GM20431 (cell line): ENCODE data around the gene TWIST2.

Source experiments
- in situ Hi-C: fragments of 300-500 bp; cut with MseI, MboI; formaldehyde crosslinking; loops from one replicate; pipeline ENCODE4 v1.15.0; 2020; ENCODE audit warnings: low sequenced_read_pairs; ENCODE audit not compliant: unreplicated experiment

Gene TWIST2

DNA sequence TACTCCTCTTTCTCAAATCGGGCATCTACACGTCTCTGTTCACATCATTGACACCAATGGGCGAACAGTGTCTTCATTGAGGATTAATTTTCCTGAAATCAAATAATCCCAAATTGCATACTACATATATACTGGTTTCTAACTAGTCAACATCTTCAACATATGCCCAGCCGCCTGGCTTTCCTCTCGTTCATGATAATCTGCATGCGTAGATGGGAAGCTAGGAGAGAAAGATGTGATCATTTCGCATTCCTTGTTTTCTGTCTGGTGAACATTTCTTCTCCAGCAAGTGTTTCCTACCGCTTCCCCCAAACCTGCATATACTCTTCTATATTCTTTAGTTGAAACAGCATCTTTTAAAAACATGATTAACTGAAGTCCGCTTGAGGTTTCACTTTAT lies 7.4 kb downstream of the TWIST2 start:
- in situ Hi-C loops: no loop called here

DNA sequence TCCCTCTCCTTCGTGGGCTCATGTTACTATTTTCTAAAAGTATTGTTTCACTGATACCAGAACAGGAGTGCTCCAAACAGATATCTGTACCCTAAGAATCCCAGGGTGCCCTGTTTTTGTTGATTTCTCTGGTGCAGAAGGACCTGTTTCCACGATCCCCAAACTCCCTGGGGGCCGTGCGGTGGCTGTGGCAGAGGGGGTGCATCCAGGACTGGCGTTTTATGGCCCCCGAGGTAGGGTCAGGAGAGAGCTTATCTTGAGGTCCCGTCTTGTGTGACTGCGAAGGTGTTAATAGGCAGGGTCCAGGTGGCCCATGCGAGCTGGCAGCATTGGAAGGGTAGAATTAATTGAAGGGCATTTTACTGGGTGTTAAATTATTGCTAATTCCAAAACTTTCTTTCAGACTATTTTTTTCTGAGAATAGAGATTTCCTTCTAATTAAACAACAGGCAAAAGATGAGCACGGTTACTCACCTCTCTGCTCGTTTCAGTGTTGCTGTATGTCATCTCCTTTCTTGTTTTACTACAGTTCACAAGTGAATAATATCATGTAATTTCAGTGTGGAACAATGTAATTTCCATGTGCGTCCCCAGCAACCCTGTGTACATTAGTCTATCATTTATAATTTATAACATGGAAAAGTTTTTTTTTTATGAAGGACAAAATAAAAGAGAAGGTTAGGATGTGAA lies 8.2 kb downstream of the TWIST2 start:
- in situ Hi-C loops: no loop called here

DNA sequence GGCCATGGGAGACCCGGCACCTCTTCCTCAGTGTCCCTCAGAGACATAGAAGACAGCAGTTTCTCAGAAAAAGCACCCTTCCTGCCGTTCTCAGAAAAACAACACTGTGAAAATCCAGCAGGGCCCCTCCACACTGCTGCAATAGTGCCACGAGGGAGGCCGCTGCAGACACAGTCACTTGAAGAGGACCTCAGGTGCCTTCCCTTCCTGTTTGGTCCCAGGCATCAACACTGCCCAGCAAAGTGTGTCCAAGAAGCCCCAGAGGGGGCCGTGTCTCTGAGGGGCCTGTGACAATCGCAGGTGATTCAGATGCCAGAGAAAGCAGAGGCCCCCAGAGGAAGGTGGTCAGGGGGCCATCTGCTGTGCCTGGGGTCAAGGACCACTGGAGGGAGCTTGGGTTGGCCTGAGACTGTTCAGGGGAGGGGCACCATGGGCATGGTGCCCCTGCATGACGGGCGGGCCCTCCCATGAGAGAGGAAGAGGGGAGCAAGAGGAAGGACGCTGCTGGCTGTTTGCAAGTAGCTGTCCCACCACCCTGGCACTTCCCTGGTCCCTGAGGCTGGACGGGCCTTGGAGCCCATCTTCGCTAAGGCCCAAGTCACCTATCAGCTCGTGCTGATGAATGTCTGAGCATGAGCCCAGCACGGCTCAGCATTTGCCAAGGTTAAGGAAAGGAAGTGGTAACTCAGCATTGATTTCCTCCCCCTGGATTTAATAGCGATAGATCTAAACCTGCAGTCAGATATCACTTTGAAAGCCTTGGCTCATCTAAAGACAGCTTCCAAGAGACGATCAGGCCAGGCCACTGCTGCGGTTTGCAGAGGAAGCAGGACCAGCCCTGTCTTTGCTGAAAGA lies 9.1 kb downstream of the TWIST2 start:
- in situ Hi-C loops: no loop called here

DNA sequence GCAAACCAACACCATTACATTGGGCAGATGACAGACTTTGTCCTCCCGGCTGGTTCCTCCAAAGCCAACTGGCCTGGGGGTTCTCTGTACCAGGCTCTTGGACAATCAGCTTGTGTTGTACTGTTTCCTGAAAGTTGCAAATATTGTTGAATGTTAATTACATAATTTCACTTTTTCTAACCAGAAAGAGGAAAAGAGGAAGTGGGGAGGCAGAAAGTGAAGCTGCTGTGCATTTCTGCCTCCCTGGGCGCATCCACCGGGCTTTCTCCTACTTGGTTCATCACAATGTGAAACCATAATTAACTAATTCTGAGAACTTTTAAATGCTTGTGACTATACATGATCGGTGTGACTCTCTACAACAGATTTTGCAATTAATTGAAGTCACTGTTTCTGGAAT lies 10.1 kb downstream of the TWIST2 start:
- in situ Hi-C loops: no loop called here

DNA sequence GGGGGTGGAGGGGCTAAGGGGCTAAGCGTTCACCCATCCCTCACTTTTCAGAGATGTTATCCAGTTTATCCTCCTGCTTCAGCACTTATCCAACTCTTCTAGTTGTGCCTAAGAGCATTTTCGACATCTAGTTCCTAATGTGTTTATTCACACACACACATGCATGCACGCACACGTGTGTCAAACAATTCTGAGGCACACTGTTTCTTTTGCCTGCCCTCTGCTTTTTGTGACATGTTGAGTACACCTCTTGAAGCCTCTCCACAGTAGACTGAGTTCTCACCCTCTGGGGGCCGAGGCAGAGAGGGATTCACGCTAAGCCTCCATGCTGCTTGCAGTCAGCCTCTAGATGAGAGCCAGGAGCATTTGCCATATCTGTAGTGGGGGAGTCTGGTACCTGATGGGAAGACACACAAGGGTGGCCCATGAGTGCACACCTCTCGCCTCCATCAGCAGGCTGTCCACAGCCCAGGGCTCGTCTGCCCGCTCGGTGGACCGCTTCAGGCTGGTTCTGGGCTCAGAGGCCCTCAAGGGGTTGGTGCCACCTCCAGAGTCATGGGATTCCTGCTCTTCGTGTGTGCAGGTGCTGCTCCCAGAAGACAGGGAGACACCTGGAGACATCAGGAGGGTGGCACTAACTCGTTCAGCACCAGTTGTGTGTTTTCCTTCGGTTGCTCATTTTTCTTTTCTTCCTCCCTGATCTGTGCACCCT lies 11.9 kb downstream of the TWIST2 start:
- in situ Hi-C loops: no loop called here

DNA sequence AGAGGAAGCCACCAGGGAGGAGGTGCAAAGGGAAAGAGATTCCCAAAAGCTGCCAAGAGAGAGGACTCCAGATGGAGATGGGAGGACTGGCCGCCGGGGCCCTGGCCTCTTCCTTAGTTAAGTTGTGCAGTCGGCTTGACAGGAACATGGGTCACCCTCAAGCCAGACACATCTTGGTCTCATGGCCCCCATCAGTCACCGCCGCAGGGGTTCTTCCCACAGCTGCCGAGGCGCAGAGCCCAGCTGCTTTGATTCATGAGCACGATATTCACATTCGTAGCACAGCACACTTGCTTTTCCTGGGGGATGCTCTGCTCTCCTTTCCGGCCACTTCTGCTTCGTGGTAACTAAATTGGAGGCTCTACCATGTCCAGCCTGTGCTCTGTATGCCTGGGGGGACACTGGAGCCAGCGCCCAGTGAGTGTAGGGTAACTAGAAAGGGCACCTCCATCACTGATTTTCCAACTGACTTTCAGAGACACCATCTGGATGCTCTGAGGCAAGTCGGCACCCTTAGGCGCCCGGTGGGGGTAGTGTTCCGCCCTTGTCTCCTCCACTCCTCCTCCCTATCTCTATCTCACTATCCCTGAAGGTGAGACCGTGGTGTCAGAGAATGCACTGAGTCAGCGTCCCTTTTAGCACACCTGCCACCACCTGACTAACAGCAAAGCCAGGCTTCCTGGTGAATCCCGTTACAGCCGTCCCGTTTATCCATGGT lies 13.3 kb downstream of the TWIST2 start:
- in situ Hi-C loops: no loop called here

DNA sequence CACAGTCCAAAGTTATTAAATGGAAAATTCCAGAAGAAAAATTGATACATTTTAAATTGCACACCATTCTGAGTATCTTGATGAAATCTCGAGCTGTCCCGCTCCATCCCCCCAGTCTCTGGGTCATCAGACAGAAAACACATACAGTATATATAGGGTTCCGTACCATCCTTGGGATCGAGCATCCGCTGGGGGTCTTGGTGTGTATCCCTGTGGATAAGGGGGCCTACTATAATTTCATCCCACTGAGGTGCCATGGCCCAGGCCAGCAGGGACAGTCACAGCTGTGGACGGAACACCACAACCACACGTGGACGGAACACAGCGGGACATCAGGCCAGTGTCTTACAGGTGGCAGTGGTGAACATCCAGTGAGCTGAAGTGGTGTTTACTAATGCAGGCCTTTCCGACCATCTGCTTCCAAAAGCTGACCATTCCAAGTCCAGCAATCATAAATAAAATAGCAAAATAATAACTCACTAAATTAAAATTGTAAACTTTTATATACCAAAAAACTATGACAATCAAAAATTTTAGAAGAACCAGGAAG lies 14.0 kb downstream of the TWIST2 start:
- in situ Hi-C loops: no loop called here

DNA sequence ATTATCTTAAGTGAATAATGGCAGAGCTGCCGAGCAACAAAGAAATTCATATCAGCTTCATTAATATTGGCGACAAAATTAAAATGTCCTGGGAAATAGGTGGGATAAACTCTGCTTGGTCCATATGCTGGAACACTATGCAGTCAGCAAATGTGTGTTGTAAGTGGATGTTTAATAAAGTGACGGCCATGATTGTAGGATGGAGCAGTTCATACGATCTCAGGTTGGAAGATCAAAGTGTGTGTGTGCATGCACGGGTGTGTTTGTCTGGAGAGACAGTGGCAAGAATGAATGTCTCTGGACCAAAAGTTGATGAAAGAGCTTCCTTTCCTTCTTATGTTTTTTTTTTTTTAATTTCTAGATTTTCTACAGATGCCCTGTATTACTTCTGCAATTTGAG lies 14.8 kb downstream of the TWIST2 start:
- in situ Hi-C loops: no loop called here

DNA sequence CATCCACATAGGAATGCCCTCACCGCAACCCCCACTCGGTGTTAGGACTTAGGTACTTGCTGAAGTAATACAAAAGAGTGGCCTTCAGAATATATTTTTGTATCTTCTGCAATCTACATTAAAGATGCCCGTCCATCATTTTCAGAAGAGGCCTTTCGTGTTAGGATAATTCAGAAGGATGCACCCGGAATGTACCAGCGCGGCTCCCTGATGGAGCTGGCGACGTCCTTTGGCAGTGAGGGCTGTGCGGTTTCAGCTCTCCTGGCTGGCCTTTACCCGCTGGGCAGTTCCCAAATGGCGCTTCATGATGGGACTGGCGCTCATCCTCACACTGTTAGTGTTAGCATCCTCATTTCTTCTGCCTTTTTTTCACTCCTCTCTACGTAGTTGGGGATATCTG lies 15.3 kb downstream of the TWIST2 start:
- in situ Hi-C loops: no loop called here

DNA sequence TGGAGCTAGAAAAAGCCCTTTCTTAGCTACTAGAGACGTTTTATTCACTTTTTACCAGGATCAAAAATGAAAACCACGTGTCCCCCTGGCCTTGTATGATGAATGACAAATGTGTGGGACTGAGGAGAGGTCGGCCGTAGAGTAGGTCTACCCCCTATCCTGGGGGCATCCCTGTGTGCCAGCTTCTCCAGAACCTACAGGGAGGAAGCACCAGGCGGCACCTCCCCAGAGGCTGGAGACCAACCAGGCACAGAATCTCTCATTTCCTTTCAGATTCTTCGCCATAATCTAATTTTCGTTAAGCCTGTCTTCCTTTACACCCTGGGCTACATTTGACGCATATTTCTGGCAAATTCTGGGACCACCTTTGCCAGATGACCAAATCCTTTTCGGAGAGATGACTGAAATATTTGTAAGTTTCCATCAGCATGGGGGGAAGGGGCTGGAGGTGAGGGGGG lies 15.9 kb downstream of the TWIST2 start:
- in situ Hi-C loops: no loop called here

DNA sequence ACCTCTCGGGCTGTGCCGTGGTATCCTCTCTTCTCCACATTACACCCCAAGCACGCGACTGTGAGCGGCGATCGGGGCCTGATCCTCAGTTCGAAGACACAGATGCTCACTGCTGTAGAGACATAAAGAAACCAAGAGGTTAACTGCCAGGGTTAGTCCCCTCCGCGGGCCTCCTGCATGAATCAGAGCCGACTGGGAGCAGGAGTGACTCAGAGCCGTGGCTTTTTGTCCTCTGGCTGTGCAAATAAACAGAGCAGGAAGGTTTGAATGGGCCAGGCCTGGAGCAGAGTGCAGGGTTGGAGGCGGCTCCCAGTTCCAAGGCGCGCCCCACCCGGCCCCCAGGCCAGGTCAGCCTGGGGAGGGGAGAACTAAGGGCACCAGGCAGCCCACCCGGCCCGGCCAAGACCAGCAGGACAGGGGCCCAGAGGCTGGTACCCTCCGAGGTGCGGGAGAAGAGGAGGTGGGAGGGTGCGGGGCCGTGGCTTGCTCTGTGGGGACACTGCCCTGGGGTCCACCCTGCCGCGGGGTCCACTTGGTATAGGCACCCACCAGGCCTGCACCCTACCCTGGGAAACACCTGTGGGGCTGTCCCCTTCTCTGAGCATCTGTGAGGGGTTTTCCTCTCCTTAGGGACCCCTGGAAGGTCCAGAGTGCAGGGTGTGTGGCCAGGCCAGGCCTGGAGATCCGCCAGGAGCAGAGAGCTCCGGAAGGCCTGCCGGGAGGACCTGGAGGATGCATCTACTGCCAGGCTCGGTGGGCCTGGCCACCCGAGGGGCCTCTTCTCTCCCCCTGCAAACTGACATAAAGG lies 16.5 kb downstream of the TWIST2 start:
- in situ Hi-C loops: no loop called here

DNA sequence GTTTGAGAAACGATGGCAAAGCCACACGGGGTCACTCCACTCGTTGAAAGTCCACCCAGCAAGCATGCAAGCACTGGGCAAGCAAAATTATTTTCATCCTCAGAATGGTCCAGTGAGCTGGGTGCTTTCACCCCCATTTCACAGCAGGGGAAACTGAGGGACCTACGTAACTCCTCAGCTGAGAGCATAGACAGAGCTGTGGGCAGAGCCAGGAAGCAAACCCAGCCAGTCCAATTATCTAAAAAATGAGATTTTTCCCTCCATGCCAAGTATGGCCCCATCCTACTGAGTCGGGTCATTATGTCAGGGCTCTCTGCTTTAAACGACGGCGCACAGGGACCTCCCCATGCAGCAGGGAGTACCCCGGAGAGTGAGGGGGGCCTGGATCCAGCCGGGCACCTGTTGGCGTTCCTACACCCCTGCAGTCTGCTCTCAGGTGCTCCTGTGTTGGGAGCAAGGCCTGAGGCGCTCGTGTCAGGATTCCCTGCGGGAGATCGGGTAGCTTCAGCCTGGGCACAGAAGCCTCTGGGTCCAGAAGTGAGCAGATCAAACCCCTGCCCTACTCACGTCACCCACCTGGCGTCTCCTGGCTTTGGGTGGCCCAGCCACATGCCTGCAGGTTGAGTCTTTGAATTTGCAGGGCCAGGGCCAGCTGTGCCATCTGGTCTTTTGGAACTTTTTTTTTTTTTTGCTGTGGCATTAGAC lies 17.3 kb downstream of the TWIST2 start:
- in situ Hi-C loops: no loop called here

DNA sequence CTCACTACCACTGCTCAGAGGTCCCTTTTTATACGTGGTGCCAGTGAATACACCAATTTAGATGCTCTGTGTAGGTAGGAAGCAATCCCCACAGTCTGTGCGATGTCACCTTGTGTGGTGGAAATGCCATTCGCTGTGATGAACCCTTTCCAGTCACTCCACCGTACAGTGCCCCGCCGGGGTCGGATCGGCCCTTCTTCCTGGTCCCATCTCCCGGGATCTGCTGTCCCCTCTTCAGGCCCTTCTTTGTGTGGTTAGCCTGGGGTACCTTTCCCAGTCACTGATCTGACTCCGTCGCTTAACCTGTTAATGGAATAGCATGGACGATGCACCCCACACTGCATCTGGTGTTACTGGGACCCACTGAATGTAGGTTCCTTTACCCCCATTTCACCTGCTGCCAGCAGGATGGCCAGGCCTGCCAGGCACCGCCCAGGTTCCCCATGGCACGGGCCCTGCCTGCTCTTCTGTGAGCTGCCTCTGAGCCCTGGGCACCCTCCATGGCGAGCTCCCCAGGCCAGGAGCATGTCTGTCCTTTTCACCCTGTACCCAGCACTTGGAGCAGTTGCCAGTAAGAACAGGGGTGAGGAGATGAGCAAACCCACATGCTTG lies 18.0 kb downstream of the TWIST2 start:
- in situ Hi-C loops: no loop called here

DNA sequence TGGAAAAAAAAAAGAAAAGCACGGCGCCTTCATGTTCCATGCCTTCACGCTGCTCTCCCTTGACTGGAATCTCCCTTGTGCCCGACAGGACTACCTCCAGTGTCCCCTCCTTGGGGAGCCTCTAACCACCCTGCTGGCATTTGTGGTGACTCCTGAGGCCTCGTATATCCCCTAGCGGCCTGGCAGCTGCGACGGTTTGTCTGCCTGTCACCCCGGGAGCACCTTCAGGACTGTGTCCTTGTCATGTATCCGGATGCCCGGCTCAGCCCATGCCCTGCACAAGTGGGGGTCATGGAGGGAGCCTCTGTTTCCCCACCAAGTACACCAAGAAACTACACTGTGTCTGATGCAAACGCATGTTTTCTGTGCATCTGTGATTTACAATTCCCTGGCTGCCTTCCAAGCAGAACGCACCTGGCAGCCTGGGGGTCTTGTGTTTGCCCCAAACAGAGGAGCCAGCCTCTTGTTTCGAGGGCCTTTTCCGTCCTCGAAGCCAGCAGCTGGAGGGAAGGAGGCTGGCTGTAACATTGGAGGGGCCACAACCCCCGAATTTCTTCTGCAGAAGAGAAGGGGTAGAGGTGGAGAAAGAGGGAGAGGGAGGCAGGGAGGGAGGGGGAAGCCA lies 18.9 kb downstream of the TWIST2 start:
- in situ Hi-C loops: no loop called here

DNA sequence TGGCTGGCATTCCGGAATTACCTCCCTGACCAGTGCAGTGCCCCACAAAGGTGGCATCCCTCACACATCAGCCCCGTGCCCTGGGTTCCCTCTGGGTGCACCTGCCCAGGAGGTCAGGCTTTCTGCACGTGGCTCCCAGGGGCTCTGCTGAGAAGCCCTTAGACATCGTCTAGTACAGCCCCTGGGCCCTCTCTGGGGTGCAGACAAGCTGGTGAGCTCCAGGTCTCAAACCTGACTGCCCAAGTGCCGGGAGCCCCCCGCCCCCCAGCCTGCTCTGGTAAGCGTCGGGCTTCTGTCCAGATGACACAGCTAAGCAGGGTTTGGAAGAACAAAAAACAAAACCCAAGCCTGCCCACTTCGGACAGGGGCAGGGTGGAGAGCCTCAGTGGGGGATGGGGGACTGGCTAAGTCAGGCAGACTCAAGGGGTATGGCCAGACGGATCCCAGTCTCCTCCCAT lies 20.2 kb downstream of the TWIST2 start:
- in situ Hi-C loops: no loop called here

DNA sequence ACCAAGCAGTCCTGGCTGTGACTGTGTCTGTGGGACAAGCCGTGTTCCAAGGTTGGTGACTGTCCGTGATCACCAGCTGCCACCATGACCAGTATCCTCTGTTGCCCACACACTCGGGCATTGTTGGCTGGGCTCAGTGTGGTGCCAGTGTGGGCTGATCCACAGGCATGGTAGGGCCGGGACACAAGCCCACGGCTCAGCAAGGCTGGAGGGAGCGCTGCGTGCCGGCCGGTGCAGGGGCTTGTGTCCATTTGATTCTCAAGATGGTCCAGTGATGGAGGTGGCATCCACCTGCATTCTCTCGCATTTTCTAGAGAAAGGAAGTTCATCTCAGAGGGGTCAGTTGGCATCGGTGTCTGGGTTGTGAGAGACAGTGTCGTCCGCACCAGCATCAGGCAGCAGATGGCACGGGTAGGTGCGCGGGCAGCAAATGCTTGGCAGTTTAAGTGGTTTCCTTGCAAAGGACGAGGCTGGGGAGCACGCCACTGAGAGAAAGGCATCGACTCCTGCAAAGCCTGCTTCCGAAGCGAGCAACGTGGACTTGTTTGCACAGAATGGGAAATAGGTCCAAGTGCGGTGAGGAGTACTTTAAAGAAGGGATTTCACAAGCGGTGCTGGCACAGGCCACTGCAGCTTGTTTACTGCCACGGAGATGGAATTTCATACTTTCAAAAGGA lies 20.9 kb downstream of the TWIST2 start:
- in situ Hi-C loops: no loop called here
